ENCODE results near the gene LCN1.
"Not testable (repeated sequence)": the region's sequence is repeated elsewhere in the genome, so short reads cannot be mapped to it uniquely, and the experiment has no call there.

LCN1 gene

GRCh38 chr9:135522137-135522877, 1.1 kb downstream of the LCN1 start:
- peak; percentile 9 for DNase-seq (ENCODE audit: low spot score)

DNA sequence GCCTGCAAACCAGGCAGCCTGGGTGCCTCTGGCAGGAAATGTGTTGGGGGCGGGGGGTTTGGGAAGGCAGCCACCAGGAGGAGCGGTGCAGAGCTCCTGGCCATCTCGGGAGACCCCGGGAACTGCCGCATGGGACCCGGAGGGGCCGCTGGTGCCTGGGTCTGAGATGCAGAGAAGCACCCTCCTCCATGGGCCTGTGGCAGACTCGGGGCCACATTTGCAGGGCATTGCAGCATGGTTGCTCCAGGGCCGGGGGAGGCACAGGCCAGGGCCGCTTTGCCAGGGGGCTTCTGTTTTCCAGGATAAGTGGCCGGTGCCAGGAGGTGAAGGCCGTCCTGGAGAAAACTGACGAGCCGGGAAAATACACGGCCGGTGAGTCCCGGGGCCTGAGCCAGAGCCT, 1.7 kb downstream of the LCN1 start:
- peak; percentile 18 for DNase-seq (ENCODE audit: low spot score)

GRCh38 chr9:135523521-135524129, 2.4 kb downstream of the LCN1 start:
- DNase-seq (ENCODE audit: low spot score): peak; percentile 18

DNA sequence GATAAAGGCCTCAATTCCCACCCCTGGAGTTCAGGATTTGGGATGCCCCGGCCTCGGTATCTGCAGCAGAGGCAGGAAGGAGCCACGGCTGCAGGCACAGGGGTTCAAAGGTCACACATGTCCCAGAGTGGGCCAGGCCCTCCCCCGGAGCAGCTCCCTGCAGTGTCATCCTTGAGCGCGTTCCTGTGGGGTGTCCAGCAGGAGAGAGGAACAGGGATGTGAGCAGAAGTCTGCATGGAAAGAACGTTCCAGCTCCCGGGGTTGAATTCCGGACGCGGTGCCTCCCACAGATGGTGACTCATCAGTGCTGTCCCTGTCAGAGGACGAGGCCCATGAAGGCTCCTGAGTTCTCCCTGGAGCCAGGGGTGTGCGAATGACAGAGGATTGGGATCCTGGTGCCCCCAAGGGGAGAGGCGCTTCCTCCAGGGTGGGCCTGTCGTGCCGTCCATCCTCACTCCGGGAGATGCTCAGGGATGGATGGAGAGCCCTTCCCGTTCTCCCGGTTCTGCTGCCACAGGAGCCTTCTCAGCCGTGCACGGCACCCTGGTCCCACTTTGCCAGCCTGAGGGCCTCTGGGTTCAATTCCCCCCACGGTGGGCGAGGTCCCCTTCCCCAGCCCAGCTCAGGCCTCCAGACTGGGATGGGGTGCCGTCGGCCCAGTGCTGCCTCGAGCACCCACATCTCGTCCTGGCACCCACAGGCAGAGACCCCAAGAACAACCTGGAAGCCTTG, 3.1 kb downstream of the LCN1 start:
- peak; percentile 10 for DNase-seq (ENCODE audit: low spot score)

DNA sequence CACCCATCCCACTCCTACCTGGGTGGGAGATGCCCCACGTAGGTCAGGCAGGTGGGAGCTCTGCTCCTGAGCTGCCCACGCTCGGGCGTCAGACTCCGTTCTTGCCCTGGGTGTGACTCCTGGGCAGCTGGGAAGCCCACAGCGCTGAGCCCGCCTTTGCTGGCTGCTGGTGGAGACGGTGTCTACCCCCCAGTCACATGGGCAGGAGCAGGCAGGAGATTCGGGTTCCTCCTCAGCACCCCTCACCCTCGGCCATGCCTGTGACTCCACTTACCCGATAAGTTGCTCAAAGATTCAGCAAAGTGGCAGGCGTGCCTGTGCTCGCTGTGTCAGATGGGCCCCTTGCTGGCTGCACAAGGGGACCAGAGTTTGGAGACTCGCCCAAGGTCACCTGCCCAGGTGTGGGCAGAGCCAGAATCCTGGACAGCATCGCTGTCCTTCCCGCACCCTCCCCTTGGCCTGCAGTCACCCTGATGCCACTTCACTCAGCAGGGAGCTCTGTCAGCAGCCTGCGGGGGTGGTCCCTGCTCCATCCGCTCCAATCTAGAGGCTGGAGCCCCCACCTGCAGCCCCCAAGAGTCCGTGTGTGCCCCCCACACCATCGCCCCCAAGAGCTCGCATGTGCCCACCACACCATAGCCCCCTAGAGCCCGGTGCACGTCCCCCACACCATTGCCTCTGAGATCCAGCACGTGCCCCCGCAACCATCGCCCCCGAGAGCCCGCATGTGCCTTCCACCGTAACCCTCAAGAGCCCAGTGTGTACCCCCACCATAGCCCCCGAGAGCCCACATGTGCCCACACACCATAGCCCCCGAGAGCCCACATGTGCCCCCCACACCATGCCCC, 4.2 kb downstream of the LCN1 start:
- DNase-seq (ENCODE audit: low spot score): peak; percentile 21

DNA sequence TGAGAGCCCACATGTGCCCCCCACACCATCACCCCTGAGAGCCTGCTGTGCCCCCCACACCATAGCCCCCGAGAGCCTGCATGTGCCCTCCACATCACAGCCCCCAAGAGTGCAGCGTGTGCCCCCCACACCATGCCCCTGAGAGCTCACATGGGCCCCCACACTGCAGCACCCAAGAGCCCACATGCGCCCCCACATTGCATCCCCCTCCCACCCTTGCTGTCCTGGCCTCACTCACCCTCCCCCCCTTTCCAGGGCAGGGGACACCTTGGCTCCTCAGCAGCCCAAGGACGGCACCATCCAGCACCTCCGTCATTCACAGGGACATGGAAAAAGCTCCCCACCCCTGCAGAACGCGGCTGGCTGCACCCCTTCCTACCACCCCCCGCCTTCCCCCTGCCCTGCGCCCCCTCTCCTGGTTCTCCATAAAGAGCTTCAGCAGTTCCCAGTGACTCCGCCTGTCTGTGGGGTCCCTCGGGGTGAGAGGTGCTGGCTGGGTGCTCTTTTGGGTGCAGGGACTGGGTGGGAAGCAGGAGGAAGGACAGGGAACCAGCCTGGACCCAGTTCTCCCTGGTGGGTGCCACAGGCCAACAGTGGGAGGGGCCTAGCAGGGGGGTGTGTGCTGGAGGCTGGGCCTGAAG, 5.0 kb downstream of the LCN1 start:
- peak; percentile 13 for DNase-seq (ENCODE audit: low spot score)

GRCh38 chr9:135526730-135527571, 5.7 kb downstream of the LCN1 start:
- peak; percentile 26 for DNase-seq (ENCODE audit: low spot score)

GRCh38 chr9:135528842-135529435, 7.7 kb downstream of the LCN1 start:
- not testable (repeated sequence) for DNase-seq (ENCODE audit: low spot score)

GRCh38 chr9:135530146-135530545, 8.9 kb downstream of the LCN1 start:
- DNase-seq (ENCODE audit: low spot score): no peak

DNA sequence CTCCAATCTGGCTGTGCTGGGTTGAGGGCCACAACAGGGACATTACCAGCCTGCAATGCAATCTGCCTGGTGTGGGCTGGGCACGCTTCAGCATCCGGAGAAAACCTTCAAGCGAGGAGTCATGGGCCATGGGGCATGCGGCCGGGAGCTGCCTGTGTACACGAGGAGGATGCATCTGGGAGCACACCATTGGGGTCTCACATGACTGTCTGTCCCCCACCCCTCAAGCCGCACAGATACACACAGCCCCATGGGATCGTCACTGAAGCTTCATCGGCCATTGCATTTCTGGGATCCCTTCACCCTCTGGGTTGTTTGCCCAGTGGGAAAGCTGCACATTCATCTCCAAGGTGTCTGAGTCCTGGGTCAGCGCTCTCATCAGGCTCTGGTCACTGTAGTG, 9.9 kb downstream of the LCN1 start:
- no peak for DNase-seq (ENCODE audit: low spot score)

DNA sequence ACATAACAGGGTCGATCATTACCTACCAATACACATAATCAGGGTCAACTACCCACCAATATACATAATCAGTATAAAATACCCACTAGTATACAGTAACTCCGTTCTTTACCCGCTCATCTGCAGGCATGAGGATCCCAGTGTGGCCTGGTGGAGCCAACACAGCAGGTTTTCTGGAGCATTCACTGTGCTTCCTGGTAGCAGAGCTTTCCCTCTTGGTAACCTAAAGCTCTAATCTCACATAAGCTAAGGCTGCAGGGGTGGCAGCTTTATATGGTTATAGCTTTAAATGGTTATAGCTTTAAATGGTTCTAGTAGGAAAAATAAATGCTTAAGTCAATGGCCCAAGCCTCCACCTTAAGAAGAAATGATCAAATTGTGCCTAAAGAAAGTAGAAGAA, 11.9 kb downstream of the LCN1 start:
- peak; percentile 33 for DNase-seq (ENCODE audit: low spot score)

GRCh38 chr9:135533674-135534073, 12.4 kb downstream of the LCN1 start:
- no peak for DNase-seq (ENCODE audit: low spot score)

- DNase-seq (ENCODE audit: low spot score): not testable (repeated sequence)
These were observed 13.0 kb downstream of the LCN1 start for GRCh38 chr9:135534192-135534711.

GRCh38 chr9:135534826-135535225, 13.6 kb downstream of the LCN1 start:
- DNase-seq (ENCODE audit: low spot score): not testable (repeated sequence)

DNA sequence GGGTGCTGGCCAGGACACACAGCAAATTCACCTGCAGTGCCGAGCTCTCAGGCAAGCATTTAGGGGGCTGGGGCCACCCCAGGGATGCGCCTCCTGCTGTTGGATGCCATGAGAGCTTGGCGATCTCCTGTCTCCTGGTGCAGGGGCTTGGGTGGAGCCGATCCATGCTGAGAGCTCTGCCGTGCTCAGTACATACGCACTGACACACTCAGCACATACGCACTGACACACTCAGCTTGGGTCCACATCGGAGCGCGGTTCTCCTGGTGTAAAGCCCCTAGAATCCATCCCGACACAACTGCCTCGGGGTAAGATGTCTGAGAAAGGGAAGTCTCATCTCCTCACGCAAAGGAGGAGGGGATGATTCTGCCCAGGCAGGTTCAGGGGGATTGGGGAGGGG, 14.4 kb downstream of the LCN1 start:
- not testable (repeated sequence) for DNase-seq (ENCODE audit: low spot score)

DNA sequence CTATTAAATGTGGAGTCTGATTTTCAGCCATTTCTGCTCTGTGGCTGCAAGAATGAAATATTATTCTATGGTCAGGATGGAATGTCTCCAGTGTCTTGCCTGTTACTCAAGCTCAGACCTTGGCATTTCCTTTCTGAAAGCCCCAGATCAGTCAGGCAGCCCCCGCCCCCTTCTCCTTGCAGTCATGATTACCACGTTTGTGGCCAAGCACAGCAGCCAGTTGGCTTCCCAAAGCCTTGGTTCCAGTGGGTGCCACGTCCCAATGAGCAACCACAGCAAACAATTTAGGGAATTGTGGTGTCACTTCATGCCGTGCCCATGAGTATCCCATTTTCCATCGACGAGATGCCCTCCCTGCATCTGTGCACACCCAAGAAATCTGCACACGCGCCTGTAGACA, 15.0 kb downstream of the LCN1 start:
- DNase-seq (ENCODE audit: low spot score): no peak

DNA sequence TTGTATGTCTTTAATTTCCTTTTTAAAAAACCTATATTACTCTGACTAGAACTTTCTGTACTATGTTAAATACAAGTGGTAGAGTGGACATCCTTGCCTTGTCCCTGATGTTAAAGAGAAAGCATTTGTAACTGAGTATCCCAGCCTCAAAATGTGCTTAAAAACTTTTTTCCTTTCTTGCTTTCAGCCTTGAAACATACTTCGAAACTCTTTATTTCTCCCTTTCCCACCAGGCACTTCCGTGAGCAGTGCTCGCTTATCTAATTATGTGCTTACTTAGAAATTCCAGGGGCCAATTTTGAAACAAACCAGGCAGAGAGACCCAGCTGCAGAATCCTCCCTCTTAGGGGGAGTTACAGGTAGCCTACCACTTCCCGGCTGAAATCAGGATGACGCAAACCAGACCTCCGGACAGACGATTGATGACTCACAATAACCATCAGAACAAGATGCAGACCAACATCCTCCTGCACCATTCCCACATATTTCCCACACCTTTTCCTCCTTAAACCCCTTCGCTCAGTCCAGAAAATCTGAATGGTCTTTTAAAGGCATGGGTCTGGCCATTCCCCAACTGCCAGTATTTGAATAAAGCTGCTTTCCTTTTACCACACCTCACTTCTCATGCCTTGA, 22.1 kb downstream of the LCN1 start:
- not testable (repeated sequence) for DNase-seq (ENCODE audit: low spot score)

DNA sequence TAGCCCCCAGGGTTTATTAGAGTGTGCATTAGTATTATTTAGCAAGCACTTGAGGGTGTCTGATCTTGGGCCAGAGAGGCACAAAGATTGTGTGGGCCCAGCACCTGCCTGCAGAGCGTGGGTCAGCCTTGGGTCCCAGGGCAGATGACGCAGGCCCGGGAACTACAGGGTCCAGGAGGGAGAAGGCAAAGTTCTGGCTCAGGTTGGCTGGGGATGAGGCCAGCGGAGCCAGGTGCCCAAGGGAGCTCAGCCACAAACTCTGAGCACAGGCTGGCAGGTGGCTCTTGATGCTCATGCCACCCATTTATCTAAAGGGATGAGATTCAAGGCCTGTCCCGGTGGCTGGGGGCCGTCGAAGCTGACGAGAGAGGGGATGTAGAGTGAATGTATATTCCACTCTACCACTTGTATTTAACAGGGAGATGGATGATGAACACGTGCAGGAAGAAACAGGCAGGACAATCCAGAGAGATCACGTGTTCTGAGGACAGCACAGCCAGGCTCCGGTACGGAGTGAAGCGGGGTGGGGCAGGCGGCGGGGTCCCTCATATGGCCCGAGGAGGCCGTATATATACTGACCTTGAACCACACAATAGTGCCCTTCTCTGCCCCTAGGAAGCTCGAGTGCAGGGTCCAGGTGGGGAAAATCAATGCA, 23.9 kb downstream of the LCN1 start:
- no peak for DNase-seq (ENCODE audit: low spot score)

- not testable (repeated sequence) for DNase-seq (ENCODE audit: low spot score)
These were observed 24.5 kb downstream of the LCN1 start, which contains the start of gene OBP2A for GRCh38 chr9:135545646-135546176. OBP2A (plus strand) TSS chr9:135546126; CDS start chr9:135546181, 55 bp downstream.
